Subcutaneous adipose tissue (tissue), 4 donors: ENCODE measurements around the gene NSMCE4A. TPM values are rescaled to one million over a fixed set of nuclear protein-coding genes. Genes with fewer than 3 reads are reported as not detected.

Experiments
- CTCF ChIP-seq: fragments of 450-650 bp; IDR thresholded peaks from one replicate; pipeline ENCODE4 v1.5.1; 2016; ENCODE audit warnings: low read depth, mild to moderate bottlenecking, control low read depth, antibody characterized with exemption, moderate library complexity
- total RNA-seq, 4 donors: library from RNA; depleted of rRNA; stranded (reverse); fragments of >200 nt; gene quantifications; one replicate each; pipeline ENCODE4 v1.1.0, GENCODE V29; 2016

Gene NSMCE4A
- total RNA-seq = 10 to 100 TPM; 86.3 to 99.3 (median 91.0) TPM

DNA sequence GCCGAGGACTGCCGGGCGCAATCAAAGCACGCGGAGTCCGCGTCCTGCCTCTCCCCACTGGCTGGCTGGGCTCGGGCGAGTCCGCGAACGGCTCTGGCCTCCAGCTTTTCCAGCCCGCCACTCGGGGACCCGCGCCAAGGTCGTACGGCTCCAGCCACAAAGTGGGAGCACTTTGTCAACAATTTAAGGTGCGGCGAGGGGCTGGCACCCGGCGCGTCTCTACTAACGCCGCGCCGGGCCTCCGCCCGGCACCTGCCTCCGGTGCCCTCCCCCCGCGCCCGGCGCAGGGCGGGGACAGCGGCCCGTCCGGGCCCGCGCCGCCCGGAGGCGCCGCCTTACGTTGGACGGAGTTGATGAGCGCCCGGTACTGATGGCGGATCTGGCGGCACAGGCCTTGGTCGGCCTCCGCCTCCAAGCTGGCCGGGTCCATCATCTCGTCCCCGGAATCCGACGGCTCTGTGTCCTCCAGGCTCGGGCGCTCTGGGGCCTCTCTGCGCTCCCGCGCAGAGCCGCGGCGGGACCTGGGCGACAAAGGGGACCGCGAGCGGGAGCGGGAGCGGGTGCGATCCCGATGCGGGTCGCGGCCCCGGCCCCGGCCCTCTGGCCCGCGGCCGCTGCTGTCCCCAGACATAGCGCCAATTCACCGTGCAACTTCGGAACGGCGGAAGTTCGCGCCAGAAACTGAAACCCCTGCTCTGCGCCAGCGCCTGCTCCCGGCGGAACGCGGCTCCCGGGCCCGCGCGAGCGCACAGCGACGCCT is at the start of gene NSMCE4A:
NSMCE4A (minus strand) TSS at position 683 of the 760 bp plus-strand sequence; CDS start at position 631, 52 bp downstream.
- TF ChIP-seq CTCF = no peak

GRCh38 chr10:122022276-122022675 is 47.3 kb upstream of the NSMCE4A start:
- no peak for TF ChIP-seq CTCF

DNA sequence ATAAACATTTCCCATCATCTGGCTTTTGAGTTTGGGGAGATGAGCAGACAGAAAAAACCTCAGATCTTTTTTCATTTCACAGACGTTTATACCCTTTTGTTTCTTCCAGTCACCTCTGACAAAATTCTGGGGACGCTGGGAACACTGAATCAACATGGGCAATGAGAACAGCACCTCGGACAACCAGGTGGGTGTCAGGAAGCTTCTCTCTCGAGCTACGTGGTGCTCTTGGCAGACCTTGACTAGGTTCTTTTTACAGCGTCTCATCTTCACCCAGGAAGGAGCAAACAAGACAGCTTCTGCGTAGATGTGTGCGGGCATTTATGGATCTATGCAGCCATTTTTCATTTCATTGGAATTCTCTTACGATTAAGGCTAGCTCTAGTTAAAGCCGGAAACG is 46.8 kb upstream of the NSMCE4A start:
- TF ChIP-seq CTCF = no peak

DNA sequence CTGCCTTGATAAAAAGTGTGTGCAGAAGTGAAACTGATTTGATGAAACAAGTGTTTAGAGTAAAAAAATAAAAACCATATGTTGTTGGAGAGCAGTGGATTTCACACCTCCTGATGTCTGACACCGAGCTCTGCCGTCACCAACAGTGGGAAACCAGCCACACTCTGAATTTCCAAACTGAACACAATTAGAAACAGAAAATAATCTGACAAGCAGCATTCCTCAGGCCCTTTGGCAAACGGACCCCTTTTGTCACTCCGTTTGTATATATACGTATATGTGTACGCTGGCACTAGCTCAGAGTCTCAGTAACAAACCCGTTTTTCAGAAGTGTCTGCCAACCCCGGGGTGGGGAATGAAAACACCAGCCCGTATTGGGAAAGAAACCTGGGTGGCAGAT is 46.4 kb upstream of the NSMCE4A start:
- no peak for TF ChIP-seq CTCF

- TF ChIP-seq CTCF = no peak
Observed at GRCh38 chr10:122020226-122020625, 45.2 kb upstream of the NSMCE4A start.

- TF ChIP-seq CTCF = no peak
Observed at GRCh38 chr10:122019414-122019975, 44.5 kb upstream of the NSMCE4A start.

GRCh38 chr10:122018951-122019413 is 44.0 kb upstream of the NSMCE4A start:
- no peak for TF ChIP-seq CTCF
